Upper lobe of left lung (tissue), 6 donors: ENCODE measurements around the gene ANXA6. TPM values are rescaled to one million over a fixed set of nuclear protein-coding genes. Genes with fewer than 3 reads are reported as not detected.

Experiments used
- ATAC-seq, 2 donors: fragments of 200-7000 bp; cut with Tn5 transposase; one replicate each; pipeline ENCODE4 v1.9.1; 2022; ENCODE audit warnings: mild to moderate bottlenecking in 2 of 2, moderate library complexity in 2 of 2; ENCODE audit not compliant: low FRiP score in 2 of 2
- DNase-seq, 2 donors: peaks; one replicate each; pipeline ENCODE4 v3.0.0-alpha.2; 2019 to 2020
- H3K27ac ChIP-seq, 4 donors: fragments of 200-600 bp; sonication (generic); one replicate each; pipeline ENCODE4 v1.5.1; 2016 to 2019
- H3K27me3 ChIP-seq, 4 donors: fragments of 200-600 bp; sonication (generic); one replicate each; pipeline ENCODE4 v1.5.1; 2017 to 2019
- H3K36me3 ChIP-seq, 4 donors: fragments of 200-600 bp; sonication (generic); one replicate each; pipeline ENCODE4 v1.5.1; 2016 to 2019
- H3K4me1 ChIP-seq, 4 donors: fragments of 200-600 bp; sonication (generic); one replicate each; pipeline ENCODE4 v1.5.1; 2018 to 2019
- H3K4me3 ChIP-seq, 4 donors: fragments of 200-600 bp; sonication (generic); one replicate each; pipeline ENCODE4 v1.5.1; 2017 to 2019; ENCODE audit warnings: mild to moderate bottlenecking in 2 of 4, moderate library complexity in 1 of 4
- H3K9me3 ChIP-seq, 4 donors: fragments of 200-600 bp; sonication (generic); one replicate each; pipeline ENCODE4 v1.5.1; 2018 to 2019
- CTCF ChIP-seq, 6 experiments: fragments of 450-650 bp in 4 of 6; fragments of 200-600 bp in 2 of 6; sonication (generic) in 2 of 6; IDR thresholded peaks; one replicate each; pipeline ENCODE4 v1.5.1; 2016 to 2019; ENCODE audit warnings: antibody characterized with exemption in 6 of 6
- EP300 ChIP-seq, 4 donors: sonication (generic); formaldehyde crosslinking; IDR thresholded peaks; one replicate each; pipeline ENCODE4 v1.5.1; 2017; ENCODE audit warnings: antibody characterized with exemption in 4 of 4, control low read depth in 2 of 4
- POLR2A ChIP-seq, 4 donors: fragments of 450-650 bp; IDR thresholded peaks; one replicate each; pipeline ENCODE4 v1.5.1; 2016 to 2017; ENCODE audit warnings: antibody characterized with exemption in 4 of 4, mild to moderate bottlenecking in 2 of 4
- POLR2AphosphoS5 ChIP-seq, 2 donors: sonication (generic); formaldehyde crosslinking; IDR thresholded peaks; one replicate each; pipeline ENCODE4 v1.5.1; 2017; ENCODE audit warnings: antibody characterized with exemption in 2 of 2
- WGBS, 2 donors: methylation state at CpG; one replicate each; pipeline ENCODE4 v1.1.5; 2017 to 2018; 5-methylcytosine and 5-hydroxymethylcytosine counted together
- total RNA-seq, 6 donors: library from RNA; depleted of rRNA in 4 of 6; stranded (reverse); fragments of >200 nt in 4 of 6; gene quantifications; one replicate each; pipeline versions ENCODE4 v1.1.0 to v1.2.1, GENCODE V29; 2016 to 2021
- donor health status: DM: no; HTN: no; CAD: no; lungs with moderate emphysema.
- donor health status: DM: no; HTN: yes; CAD: no; lungs with severe emphysema.

The ANXA6 gene
- total RNA-seq, 6 donors from 2014 or later, result 68.5 to 176 (median 84.5) TPM

GRCh38 chr5:151075698-151076331 is 81.8 kb downstream of the ANXA6 start:
- peak in 1 of 2 donors; percentile 94 for DNase-seq
- H3K4me3 ChIP-seq, result no peak overlapping the region
- H3K4me1 ChIP-seq, result peaks cover 67 to 74% (median 73%) of the 10 kb centered on the region in 4 donors
- peak; percentile 52 to 93 for ATAC-seq
- peaks cover 0 to 4% (median 0%) of the 10 kb centered on the region in 4 donors for H3K36me3 ChIP-seq
- H3K27me3 ChIP-seq, result no peaks in the 10 kb centered on the region
- no peak for TF ChIP-seq POLR2AphosphoS5 (IDR thresholded peaks at IDR 0.05)
- TF ChIP-seq EP300 (IDR thresholded peaks at IDR 0.05), result peak in 1 of 4 donors; percentile 16
- TF ChIP-seq CTCF (IDR thresholded peaks at IDR 0.05), result no peak
- peak in 1 of 4 donors; percentile 38 for TF ChIP-seq POLR2A (IDR thresholded peaks at IDR 0.05)
- no peaks in the 10 kb centered on the region for H3K9me3 ChIP-seq
- H3K27ac ChIP-seq, result peak overlapping the region; percentile 59 to 69 (median 66)
- WGBS, 2 donors, result 73 to 76% methylated on average over 5 of the region's 5 CpGs

GRCh38 chr5:151074557-151074956 is 83.0 kb downstream of the ANXA6 start:
- Histone ChIP-seq H3K4me3 (no peak overlapping the region), H3K27ac (peak overlapping the region in 2 of 4 donors; percentile 58 to 69), H3K4me1 (peaks cover 75 to 80% (median 79%) of the 10 kb centered on the region in 4 donors), H3K9me3 (no peaks in the 10 kb centered on the region), H3K27me3 (no peaks in the 10 kb centered on the region), H3K36me3 (peaks cover 0 to 4% (median 0%) of the 10 kb centered on the region in 4 donors)
- 90 to 91% methylated on average over 2 of the region's 2 CpGs for WGBS, 2 donors
- ATAC-seq, result no peak
- no peak for DNase-seq
- TF ChIP-seq EP300 (IDR thresholded peaks at IDR 0.05) (no peak), POLR2AphosphoS5 (IDR thresholded peaks at IDR 0.05) (no peak), POLR2A (IDR thresholded peaks at IDR 0.05) (no peak), CTCF (IDR thresholded peaks at IDR 0.05) (no peak)

- Histone ChIP-seq H3K4me3 (no peak overlapping the region), H3K9me3 (no peaks in the 10 kb centered on the region), H3K27me3 (no peaks in the 10 kb centered on the region), H3K27ac (peak overlapping the region; percentile 48 to 78 (median 67)), H3K36me3 (peaks cover 0 to 4% (median 0%) of the 10 kb centered on the region in 4 donors), H3K4me1 (peaks cover 75 to 80% (median 79%) of the 10 kb centered on the region in 4 donors)
- no peak for DNase-seq
- TF ChIP-seq POLR2AphosphoS5 (IDR thresholded peaks at IDR 0.05), result no peak
- no peak for TF ChIP-seq EP300 (IDR thresholded peaks at IDR 0.05)
- TF ChIP-seq POLR2A (IDR thresholded peaks at IDR 0.05), result no peak
- TF ChIP-seq CTCF (IDR thresholded peaks at IDR 0.05), result no peak
- ATAC-seq, result no peak
- WGBS, 2 donors, result 94 to 97% methylated on average over 2 of the region's 2 CpGs
These were observed 84.3 kb downstream of the ANXA6 start for GRCh38 chr5:151073280-151073679.

GRCh38 chr5:151072630-151073025 is 85.0 kb downstream of the ANXA6 start:
- H3K27me3 ChIP-seq, result no peaks in the 10 kb centered on the region
- peak overlapping the region; percentile 48 to 78 (median 67) for H3K27ac ChIP-seq
- no peaks in the 10 kb centered on the region for H3K9me3 ChIP-seq
- ATAC-seq, result peak in 1 of 2 donors; percentile 38
- WGBS, 2 donors, result 60 to 71% methylated on average over 5 of the region's 5 CpGs
- H3K4me3 ChIP-seq, result no peak overlapping the region
- H3K36me3 ChIP-seq, result peaks cover 0 to 4% (median 0%) of the 10 kb centered on the region in 4 donors
- H3K4me1 ChIP-seq, result peaks cover 78 to 81% (median 80%) of the 10 kb centered on the region in 4 donors
- TF ChIP-seq POLR2A (IDR thresholded peaks at IDR 0.05), result no peak
- TF ChIP-seq POLR2AphosphoS5 (IDR thresholded peaks at IDR 0.05), result no peak
- no peak for TF ChIP-seq CTCF (IDR thresholded peaks at IDR 0.05)
- no peak for TF ChIP-seq EP300 (IDR thresholded peaks at IDR 0.05)
- no peak for DNase-seq
